ENCODE results near the gene UNC45A. TPM values are rescaled to one million over a fixed set of nuclear protein-coding genes. Genes with fewer than 3 reads are reported as not detected.

The UNC45A gene
- polyA plus RNA-seq, 1 donor (not counting 4 experiments of a cell fraction or from before 2014, with no cell fraction given) = 63.1 TPM

DNA sequence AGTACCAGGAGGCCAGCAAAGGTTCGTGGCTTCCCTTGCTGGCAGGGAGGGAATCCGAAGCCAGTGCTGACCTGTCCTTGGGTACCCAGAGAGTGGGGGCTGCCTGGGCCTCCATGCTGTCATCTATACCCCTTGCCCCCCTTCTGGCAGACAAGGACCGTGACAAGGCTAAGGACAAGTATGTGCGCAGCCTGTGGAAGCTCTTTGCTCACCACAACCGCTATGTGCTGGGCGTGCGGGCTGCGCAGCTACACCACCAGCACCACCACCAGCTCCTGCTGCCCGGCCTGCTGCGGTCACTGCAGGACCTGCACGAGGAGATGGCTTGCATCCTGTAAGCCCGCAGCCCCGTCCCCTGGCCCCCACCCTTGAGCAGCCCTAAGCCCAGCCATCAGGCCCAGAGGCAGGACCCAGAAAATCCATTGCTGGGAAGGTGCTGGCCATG is 48.0 kb upstream of the UNC45A start:
- no peak overlapping the region for H3K4me3 ChIP-seq (ENCODE audit: control insufficient read depth in 2 of 3, extremely low read depth in 1 of 3, insufficient read depth in 2 of 3, low read depth in 1 of 3, low read length in 3 of 3)
- H3K27me3 ChIP-seq (ENCODE audit: control insufficient read depth, extremely low read depth, insufficient read depth, low read length) = no peaks in the 10 kb centered on the region
- no peak overlapping the region for H3K9ac ChIP-seq (ENCODE audit: control insufficient read depth, extremely low read depth, insufficient read depth, low read length)
- peaks cover 0 to 4% of the 10 kb centered on the region in 2 experiments for H3K36me3 ChIP-seq (ENCODE audit: control insufficient read depth in 2 of 2, extremely low read depth in 1 of 2, insufficient read depth in 2 of 2, low read length in 2 of 2)
- no peak overlapping the region for H3K27ac ChIP-seq (ENCODE audit: control insufficient read depth, insufficient read depth, low read length)
- dilution Hi-C loops (cut with MboI; ENCODE audit: extremely low pct_ligation_motif_present, low sequenced_read_pairs) = no loop called here
- H4K20me1 ChIP-seq (ENCODE audit: control insufficient read depth, extremely low read depth, insufficient read depth, low read length) = no peaks in the 10 kb centered on the region
- H3K4me1 ChIP-seq (ENCODE audit: control insufficient read depth, extremely low read depth, insufficient read depth, low read length) = no peaks in the 10 kb centered on the region
- no peak overlapping the region for H2AFZ ChIP-seq (ENCODE audit: control insufficient read depth, low read length)
- H3K9me3 ChIP-seq (ENCODE audit: control insufficient read depth, low read depth, low read length) = no peaks in the 10 kb centered on the region
- TF ChIP-seq, protein P1, sequence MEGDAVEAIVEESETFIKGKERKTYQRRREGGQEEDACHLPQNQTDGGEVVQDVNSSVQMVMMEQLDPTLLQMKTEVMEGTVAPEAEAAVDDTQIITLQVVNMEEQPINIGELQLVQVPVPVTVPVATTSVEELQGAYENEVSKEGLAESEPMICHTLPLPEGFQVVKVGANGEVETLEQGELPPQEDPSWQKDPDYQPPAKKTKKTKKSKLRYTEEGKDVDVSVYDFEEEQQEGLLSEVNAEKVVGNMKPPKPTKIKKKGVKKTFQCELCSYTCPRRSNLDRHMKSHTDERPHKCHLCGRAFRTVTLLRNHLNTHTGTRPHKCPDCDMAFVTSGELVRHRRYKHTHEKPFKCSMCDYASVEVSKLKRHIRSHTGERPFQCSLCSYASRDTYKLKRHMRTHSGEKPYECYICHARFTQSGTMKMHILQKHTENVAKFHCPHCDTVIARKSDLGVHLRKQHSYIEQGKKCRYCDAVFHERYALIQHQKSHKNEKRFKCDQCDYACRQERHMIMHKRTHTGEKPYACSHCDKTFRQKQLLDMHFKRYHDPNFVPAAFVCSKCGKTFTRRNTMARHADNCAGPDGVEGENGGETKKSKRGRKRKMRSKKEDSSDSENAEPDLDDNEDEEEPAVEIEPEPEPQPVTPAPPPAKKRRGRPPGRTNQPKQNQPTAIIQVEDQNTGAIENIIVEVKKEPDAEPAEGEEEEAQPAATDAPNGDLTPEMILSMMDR (optimal IDR thresholded peaks at IDR 0.05 in 1 of 3, IDR thresholded peaks at IDR 0.05 in 1 of 3, conservative IDR thresholded peaks at IDR 0.05 in 1 of 3; ENCODE audit: extremely low read depth in 1 of 3, insufficient read depth in 2 of 3, low read length in 3 of 3) = no peak
- no peak for TF ChIP-seq EZH2 (IDR thresholded peaks at IDR 0.05; ENCODE audit: low read length)
- H3K9me1 ChIP-seq (ENCODE audit: control insufficient read depth, extremely low read depth, insufficient read depth, low read length) = no peaks in the 10 kb centered on the region
- H3K79me2 ChIP-seq (ENCODE audit: control insufficient read depth, insufficient read depth, low read length) = no peaks in the 10 kb centered on the region
- H3K4me2 ChIP-seq (ENCODE audit: control insufficient read depth, extremely low read depth, insufficient read depth, low read depth, low read length) = no peak overlapping the region
- DNase-seq (ENCODE audit: low read depth, low spot score) = no peak
- no peak for FAIRE-seq

DNA sequence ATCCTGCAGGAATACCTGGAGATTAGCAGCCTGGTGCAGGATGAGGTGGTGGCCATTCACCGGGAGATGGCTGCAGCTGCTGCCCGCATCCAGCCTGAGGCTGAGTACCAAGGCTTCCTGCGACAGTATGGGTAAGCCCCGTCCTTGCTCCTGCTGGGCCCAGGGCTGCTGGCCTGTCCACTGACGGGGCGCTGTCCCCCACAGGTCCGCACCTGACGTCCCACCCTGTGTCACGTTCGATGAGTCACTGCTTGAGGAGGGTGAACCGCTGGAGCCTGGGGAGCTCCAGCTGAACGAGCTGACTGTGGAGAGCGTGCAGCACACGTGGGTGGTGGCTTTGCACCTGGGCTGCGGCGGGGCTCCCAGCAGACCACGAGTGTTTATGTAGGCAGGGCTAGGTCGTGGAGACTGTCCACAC is 45.8 kb upstream of the UNC45A start:
- DNase-seq (ENCODE audit: low read depth, low spot score) (no peak), FAIRE-seq (no peak)
- Histone ChIP-seq H3K4me3 (ENCODE audit: control insufficient read depth in 2 of 3, extremely low read depth in 1 of 3, insufficient read depth in 2 of 3, low read depth in 1 of 3, low read length in 3 of 3) (no peak overlapping the region), H4K20me1 (ENCODE audit: control insufficient read depth, extremely low read depth, insufficient read depth, low read length) (no peaks in the 10 kb centered on the region), H3K79me2 (ENCODE audit: control insufficient read depth, insufficient read depth, low read length) (no peaks in the 10 kb centered on the region), H2AFZ (ENCODE audit: control insufficient read depth, low read length) (no peak overlapping the region), H3K4me1 (ENCODE audit: control insufficient read depth, extremely low read depth, insufficient read depth, low read length) (no peaks in the 10 kb centered on the region), H3K27me3 (ENCODE audit: control insufficient read depth, extremely low read depth, insufficient read depth, low read length) (no peaks in the 10 kb centered on the region), H3K9me3 (ENCODE audit: control insufficient read depth, low read depth, low read length) (no peaks in the 10 kb centered on the region), H3K36me3 (ENCODE audit: control insufficient read depth in 2 of 2, extremely low read depth in 1 of 2, insufficient read depth in 2 of 2, low read length in 2 of 2) (no peaks in the 10 kb centered on the region), H3K9ac (ENCODE audit: control insufficient read depth, extremely low read depth, insufficient read depth, low read length) (no peak overlapping the region), H3K4me2 (ENCODE audit: control insufficient read depth, extremely low read depth, insufficient read depth, low read depth, low read length) (no peak overlapping the region), H3K27ac (ENCODE audit: control insufficient read depth, insufficient read depth, low read length) (no peak overlapping the region), H3K9me1 (ENCODE audit: control insufficient read depth, extremely low read depth, insufficient read depth, low read length) (no peaks in the 10 kb centered on the region)
- dilution Hi-C loops (cut with MboI; ENCODE audit: extremely low pct_ligation_motif_present, low sequenced_read_pairs) = no loop called here
- TF ChIP-seq EZH2 (IDR thresholded peaks at IDR 0.05; ENCODE audit: low read length) = no peak
- TF ChIP-seq, protein P1 (optimal IDR thresholded peaks at IDR 0.05 in 1 of 3, IDR thresholded peaks at IDR 0.05 in 1 of 3, conservative IDR thresholded peaks at IDR 0.05 in 1 of 3; ENCODE audit: extremely low read depth in 1 of 3, insufficient read depth in 2 of 3, low read length in 3 of 3) = no peak

Data from keratinocyte (primary cell).